ENCODE data around the gene PBX1. TPM values are rescaled to one million over a fixed set of nuclear protein-coding genes. Genes with fewer than 3 reads are reported as not detected.

The PBX1 gene
- total and polyA plus RNA-seq, 10 of the 15 experiments (the other 5 are each of a cell fraction or from before 2014, with no cell fraction given) = 0.05 to 0.28 (median 0.11) TPM; not detected in 5

DNA sequence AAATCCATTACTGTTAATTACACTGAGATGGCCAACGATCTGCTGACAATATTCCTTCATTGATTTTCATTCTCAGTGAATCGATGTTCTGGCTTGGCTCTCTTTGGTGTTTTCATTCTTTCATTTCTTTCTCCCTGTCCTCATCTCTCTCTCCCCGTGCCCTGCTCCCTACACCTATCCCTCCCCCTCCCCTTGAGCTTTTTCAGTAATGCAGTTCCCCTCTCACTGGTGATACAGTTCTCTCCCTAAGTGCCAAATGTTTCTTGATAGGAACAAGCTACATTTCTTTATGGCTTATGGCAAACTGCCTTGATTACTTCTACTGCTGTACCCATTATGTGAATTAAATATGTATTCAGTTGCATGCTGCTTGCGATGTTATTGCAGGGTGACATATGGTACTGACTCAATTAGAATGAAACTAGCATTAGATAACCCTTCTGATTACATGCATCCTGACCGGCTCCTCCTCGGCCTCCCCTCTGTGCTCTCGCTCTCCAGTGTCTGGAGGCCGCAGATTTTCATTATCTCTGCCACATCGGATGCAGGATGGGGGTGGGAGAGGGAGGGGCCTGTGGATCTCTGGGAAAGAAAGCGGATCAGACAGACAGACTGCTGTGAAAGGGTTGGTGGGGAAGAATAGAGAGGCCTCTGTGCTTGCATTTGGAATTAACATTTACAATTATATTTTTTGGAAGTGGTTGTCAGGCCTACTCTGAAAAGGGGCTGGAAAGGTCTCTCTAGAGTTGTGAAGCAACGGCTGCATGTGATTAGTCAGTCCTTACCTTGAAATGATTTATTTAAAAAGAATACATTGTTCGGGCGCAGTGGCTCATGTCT lies 130.9 kb downstream of the PBX1 start:
- Histone ChIP-seq H3K4me3 (no peak overlapping the region), H3K9me3 (replicated peaks; ENCODE audit: control insufficient read depth, insufficient read depth, low read length) (no peaks in the 10 kb centered on the region), H4K20me1 (ENCODE audit: control insufficient read depth, insufficient read depth) (no peaks in the 10 kb centered on the region), H3K79me2 (ENCODE audit: control insufficient read depth, insufficient read depth, low read length) (no peaks in the 10 kb centered on the region), H3K4me2 (ENCODE audit: control insufficient read depth, insufficient read depth) (no peak overlapping the region), H3K4me1 (ENCODE audit: control insufficient read depth, insufficient read depth, low read length) (no peaks in the 10 kb centered on the region), H3K27me3 (replicated peaks in 1 of 2; ENCODE audit: control insufficient read depth in 2 of 2, insufficient read depth in 2 of 2, low read length in 1 of 2) (no peaks in the 10 kb centered on the region), H3K9ac (ENCODE audit: control insufficient read depth, insufficient read depth, low read length) (no peak overlapping the region), H2AFZ (ENCODE audit: control insufficient read depth, low read depth, low read length) (no peak overlapping the region), H3K27ac (ENCODE audit: control insufficient read depth, insufficient read depth) (no peak overlapping the region), H3K36me3 (ENCODE audit: control insufficient read depth in 2 of 2, insufficient read depth in 2 of 2, low read length in 1 of 2) (no peaks in the 10 kb centered on the region)
- SMC1A ChIA-PET (ENCODE audit: uncharacterized antibody, unreplicated experiment) = no interaction called here
- FAIRE-seq = no peak
- RAD21 ChIA-PET (ENCODE audit: unreplicated experiment) = no interaction called here
- DNase-seq (ENCODE audit: low read depth, low spot score) = no peak
- intact Hi-C loops (cut with micrococcal nuclease; ENCODE audit: unreplicated experiment) = no loop called here
- POLR2A ChIA-PET = no interaction called here
- in situ Hi-C loops (cut with MboI) = no loop called here
- CTCF ChIA-PET = no interaction called here
- WGBS (ENCODE audit: insufficient coverage, insufficient replicate concordance, low lambda C conversion rate, missing lambda C conversion rate) = 24% methylated on average over 13 of the region's 13 CpGs
- ATAC-seq = no peak
- no TSS peak for BruUV-seq (replicated peaks)
- TF ChIP-seq SMARCA5 (IDR thresholded peaks at IDR 0.05) (no peak), IKZF2 (IDR thresholded peaks at IDR 0.05) (no peak), NKRF (conservative IDR thresholded peaks at IDR 0.05) (no peak), EED (IDR thresholded peaks at IDR 0.05; ENCODE audit: low read depth) (no peak), FOXK2 (IDR thresholded peaks at IDR 0.05) (no peak), ZNF622 (IDR thresholded peaks at IDR 0.05) (no peak), MXI1 (IDR thresholded peaks at IDR 0.05; ENCODE audit: low read depth, low read length) (no peak), ZNF384 (IDR thresholded peaks at IDR 0.05; ENCODE audit: borderline replicate concordance, low read depth, low read length) (no peak), LARP7 (IDR thresholded peaks at IDR 0.05) (no peak), ZZZ3 (IDR thresholded peaks at IDR 0.05; ENCODE audit: control insufficient read depth, insufficient read length, low read depth) (no peak), IRF3 (IDR thresholded peaks at IDR 0.05) (no peak), MYC (IDR thresholded peaks at IDR 0.05; ENCODE audit: insufficient read depth, insufficient read length, insufficient replicate concordance, low read length, severe bottlenecking) (no peak), HDAC2 (IDR thresholded peaks at IDR 0.05) (no peak), RELA (IDR thresholded peaks at IDR 0.05; ENCODE audit: borderline replicate concordance, partially characterized antibody) (no peak), POLR2AphosphoS5 (IDR thresholded peaks at IDR 0.05; ENCODE audit: low read length) (no peak), FOXM1 (IDR thresholded peaks at IDR 0.05; ENCODE audit: low read depth, low read length) (no peak), NFIC (IDR thresholded peaks at IDR 0.05; ENCODE audit: low read depth, low read length) (no peak), TAF1 (IDR thresholded peaks at IDR 0.05; ENCODE audit: borderline replicate concordance, low read depth, low read length) (no peak)
- TF ChIP-seq, protein P1, sequence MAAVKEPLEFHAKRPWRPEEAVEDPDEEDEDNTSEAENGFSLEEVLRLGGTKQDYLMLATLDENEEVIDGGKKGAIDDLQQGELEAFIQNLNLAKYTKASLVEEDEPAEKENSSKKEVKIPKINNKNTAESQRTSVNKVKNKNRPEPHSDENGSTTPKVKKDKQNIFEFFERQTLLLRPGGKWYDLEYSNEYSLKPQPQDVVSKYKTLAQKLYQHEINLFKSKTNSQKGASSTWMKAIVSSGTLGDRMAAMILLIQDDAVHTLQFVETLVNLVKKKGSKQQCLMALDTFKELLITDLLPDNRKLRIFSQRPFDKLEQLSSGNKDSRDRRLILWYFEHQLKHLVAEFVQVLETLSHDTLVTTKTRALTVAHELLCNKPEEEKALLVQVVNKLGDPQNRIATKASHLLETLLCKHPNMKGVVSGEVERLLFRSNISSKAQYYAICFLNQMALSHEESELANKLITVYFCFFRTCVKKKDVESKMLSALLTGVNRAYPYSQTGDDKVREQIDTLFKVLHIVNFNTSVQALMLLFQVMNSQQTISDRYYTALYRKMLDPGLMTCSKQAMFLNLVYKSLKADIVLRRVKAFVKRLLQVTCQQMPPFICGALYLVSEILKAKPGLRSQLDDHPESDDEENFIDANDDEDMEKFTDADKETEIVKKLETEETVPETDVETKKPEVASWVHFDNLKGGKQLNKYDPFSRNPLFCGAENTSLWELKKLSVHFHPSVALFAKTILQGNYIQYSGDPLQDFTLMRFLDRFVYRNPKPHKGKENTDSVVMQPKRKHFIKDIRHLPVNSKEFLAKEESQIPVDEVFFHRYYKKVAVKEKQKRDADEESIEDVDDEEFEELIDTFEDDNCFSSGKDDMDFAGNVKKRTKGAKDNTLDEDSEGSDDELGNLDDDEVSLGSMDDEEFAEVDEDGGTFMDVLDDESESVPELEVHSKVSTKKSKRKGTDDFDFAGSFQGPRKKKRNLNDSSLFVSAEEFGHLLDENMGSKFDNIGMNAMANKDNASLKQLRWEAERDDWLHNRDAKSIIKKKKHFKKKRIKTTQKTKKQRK (IDR thresholded peaks at IDR 0.05; ENCODE audit: low read depth, low read length) = no peak
